Upper lobe of left lung (tissue), 6 donors: ENCODE results near the gene IRF2BPL. TPM values are rescaled to one million over a fixed set of nuclear protein-coding genes. Genes with fewer than 3 reads are reported as not detected.
A peak's percentile ranks its signal among the peaks of the same experiment; 100 is the strongest.

Experiments
- ATAC-seq, 2 donors: fragments of 200-7000 bp; cut with Tn5 transposase; one replicate each; pipeline ENCODE4 v1.9.1; 2022; ENCODE audit warnings: mild to moderate bottlenecking in 2 of 2, moderate library complexity in 2 of 2; ENCODE audit not compliant: low FRiP score in 2 of 2
- DNase-seq, 2 donors: peaks; one replicate each; pipeline ENCODE4 v3.0.0-alpha.2; 2019 to 2020
- H3K27ac ChIP-seq, 4 donors: fragments of 200-600 bp; sonication (generic); one replicate each; pipeline ENCODE4 v1.5.1; 2016 to 2019
- H3K27me3 ChIP-seq, 4 donors: fragments of 200-600 bp; sonication (generic); one replicate each; pipeline ENCODE4 v1.5.1; 2017 to 2019
- H3K36me3 ChIP-seq, 4 donors: fragments of 200-600 bp; sonication (generic); one replicate each; pipeline ENCODE4 v1.5.1; 2016 to 2019
- H3K4me1 ChIP-seq, 4 donors: fragments of 200-600 bp; sonication (generic); one replicate each; pipeline ENCODE4 v1.5.1; 2018 to 2019
- H3K4me3 ChIP-seq, 4 donors: fragments of 200-600 bp; sonication (generic); one replicate each; pipeline ENCODE4 v1.5.1; 2017 to 2019; ENCODE audit warnings: mild to moderate bottlenecking in 2 of 4, moderate library complexity in 1 of 4
- H3K9me3 ChIP-seq, 4 donors: fragments of 200-600 bp; sonication (generic); one replicate each; pipeline ENCODE4 v1.5.1; 2018 to 2019
- EP300 ChIP-seq, 4 donors: sonication (generic); formaldehyde crosslinking; IDR thresholded peaks; one replicate each; pipeline ENCODE4 v1.5.1; 2017; ENCODE audit warnings: antibody characterized with exemption in 4 of 4, control low read depth in 2 of 4
- POLR2A ChIP-seq, 4 donors: fragments of 450-650 bp; IDR thresholded peaks; one replicate each; pipeline ENCODE4 v1.5.1; 2016 to 2017; ENCODE audit warnings: antibody characterized with exemption in 4 of 4, mild to moderate bottlenecking in 2 of 4
- POLR2AphosphoS5 ChIP-seq, 2 donors: sonication (generic); formaldehyde crosslinking; IDR thresholded peaks; one replicate each; pipeline ENCODE4 v1.5.1; 2017; ENCODE audit warnings: antibody characterized with exemption in 2 of 2
- WGBS, 2 donors: methylation state at CpG; one replicate each; pipeline ENCODE4 v1.1.5; 2017 to 2018; 5-methylcytosine and 5-hydroxymethylcytosine counted together
- total RNA-seq, 6 donors: library from RNA; depleted of rRNA in 4 of 6; stranded (reverse); fragments of >200 nt in 4 of 6; gene quantifications; one replicate each; pipeline versions ENCODE4 v1.1.0 to v1.2.1, GENCODE V29; 2016 to 2021
- TF ChIP-seq, protein P1 (sequence below), 6 experiments: fragments of 450-650 bp in 4 of 6; fragments of 200-600 bp in 2 of 6; sonication (generic) in 2 of 6; IDR thresholded peaks; one replicate each; pipeline ENCODE4 v1.5.1; 2016 to 2019; ENCODE audit warnings: antibody characterized with exemption in 6 of 6
- donor health status: DM: no; HTN: no; CAD: no; lungs with moderate emphysema.
- donor health status: DM: no; HTN: yes; CAD: no; lungs with severe emphysema.

IRF2BPL gene
- total RNA-seq, 6 donors from 2014 or later = 44.0 to 111 (median 49.6) TPM

DNA sequence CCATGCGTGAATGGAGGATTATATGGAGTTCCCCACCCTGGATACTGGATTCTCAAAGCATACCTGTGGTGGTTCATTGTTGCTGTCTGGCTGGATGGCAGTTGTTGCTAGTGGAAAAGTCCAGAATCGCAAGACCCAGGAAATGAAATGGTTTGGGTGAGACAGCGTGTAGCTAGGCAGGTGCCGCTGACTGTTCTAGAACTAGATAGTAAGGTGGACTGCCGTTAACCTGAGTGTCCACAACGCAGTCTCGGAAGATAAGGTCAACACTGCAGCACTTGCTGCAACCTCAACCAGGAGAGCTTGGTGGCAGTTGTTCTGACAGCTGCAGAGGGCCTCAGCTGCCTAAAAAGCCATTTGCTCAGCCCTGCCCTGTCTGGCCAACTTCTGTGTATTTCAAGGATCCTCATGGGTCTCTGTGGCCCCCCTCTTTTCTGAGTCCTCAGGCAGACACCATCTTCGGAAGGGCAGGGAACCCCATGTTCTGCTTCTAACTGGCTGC, 15.5 kb upstream of the IRF2BPL start:
- Histone ChIP-seq H3K4me3 (no peak overlapping the region), H3K27ac (peak overlapping the region; percentile 93 to 100 (median 97)), H3K9me3 (no peaks in the 10 kb centered on the region), H3K27me3 (no peaks in the 10 kb centered on the region), H3K4me1 (peaks cover 77 to 84% (median 78%) of the 10 kb centered on the region in 4 donors), H3K36me3 (no peaks in the 10 kb centered on the region)
- TF ChIP-seq, protein P1, sequence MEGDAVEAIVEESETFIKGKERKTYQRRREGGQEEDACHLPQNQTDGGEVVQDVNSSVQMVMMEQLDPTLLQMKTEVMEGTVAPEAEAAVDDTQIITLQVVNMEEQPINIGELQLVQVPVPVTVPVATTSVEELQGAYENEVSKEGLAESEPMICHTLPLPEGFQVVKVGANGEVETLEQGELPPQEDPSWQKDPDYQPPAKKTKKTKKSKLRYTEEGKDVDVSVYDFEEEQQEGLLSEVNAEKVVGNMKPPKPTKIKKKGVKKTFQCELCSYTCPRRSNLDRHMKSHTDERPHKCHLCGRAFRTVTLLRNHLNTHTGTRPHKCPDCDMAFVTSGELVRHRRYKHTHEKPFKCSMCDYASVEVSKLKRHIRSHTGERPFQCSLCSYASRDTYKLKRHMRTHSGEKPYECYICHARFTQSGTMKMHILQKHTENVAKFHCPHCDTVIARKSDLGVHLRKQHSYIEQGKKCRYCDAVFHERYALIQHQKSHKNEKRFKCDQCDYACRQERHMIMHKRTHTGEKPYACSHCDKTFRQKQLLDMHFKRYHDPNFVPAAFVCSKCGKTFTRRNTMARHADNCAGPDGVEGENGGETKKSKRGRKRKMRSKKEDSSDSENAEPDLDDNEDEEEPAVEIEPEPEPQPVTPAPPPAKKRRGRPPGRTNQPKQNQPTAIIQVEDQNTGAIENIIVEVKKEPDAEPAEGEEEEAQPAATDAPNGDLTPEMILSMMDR (IDR thresholded peaks at IDR 0.05) = no peak
- no peak for TF ChIP-seq POLR2A (IDR thresholded peaks at IDR 0.05)
- no peak for TF ChIP-seq EP300 (IDR thresholded peaks at IDR 0.05)
- no peak for TF ChIP-seq POLR2AphosphoS5 (IDR thresholded peaks at IDR 0.05)
- 67 to 73% methylated on average over 8 of the region's 8 CpGs for WGBS, 2 donors
- DNase-seq = no peak
- no peak for ATAC-seq

DNA sequence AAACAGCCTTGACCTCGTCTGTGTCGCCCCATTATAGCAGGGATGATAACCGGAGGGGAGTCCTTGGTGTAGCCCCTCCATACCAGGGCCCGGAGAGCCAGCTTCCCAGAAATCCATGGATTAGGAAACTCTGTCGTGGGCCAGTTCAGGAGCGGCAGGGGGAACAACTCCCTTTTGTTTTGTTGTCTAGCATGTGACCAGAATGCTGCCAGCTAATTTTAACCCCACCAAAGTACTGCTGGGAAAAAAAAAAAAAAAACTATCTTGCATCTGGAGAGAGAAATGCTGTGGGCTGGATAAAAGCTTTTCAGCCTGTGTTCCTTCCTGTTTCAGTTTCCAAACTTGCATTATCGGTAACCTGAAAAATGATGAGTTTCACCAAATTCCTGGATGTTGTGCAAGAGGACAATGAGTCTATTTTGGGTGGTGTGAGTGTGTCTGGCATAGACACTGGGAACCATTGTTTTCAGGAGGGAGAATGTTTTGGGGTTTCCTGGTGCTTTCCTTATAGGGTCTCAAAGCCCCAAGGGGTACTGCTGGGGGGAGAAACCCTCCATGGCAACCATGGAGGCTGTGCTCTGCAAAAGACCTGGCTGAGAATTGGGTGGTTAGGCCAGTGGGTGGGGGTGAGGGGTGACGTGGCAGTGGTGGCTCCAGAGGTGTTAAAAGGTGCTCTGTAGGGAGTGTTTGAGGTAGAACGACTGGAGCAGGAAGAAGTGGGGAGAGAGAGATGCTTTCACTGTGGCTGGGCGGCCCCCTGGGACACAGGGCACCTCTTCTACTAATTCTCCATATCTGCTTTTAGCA, 14.9 kb upstream of the IRF2BPL start:
- Histone ChIP-seq H3K36me3 (no peaks in the 10 kb centered on the region), H3K27me3 (no peaks in the 10 kb centered on the region), H3K4me1 (peaks cover 83 to 90% (median 85%) of the 10 kb centered on the region in 4 donors), H3K4me3 (no peak overlapping the region), H3K9me3 (no peaks in the 10 kb centered on the region), H3K27ac (peak overlapping the region; percentile 93 to 100 (median 97))
- peak in 1 of 4 donors; percentile 15 for TF ChIP-seq POLR2A (IDR thresholded peaks at IDR 0.05)
- TF ChIP-seq, protein P1 (IDR thresholded peaks at IDR 0.05) = no peak
- peak; percentile 46 to 99 for TF ChIP-seq POLR2AphosphoS5 (IDR thresholded peaks at IDR 0.05)
- TF ChIP-seq EP300 (IDR thresholded peaks at IDR 0.05) = peak in 3 of 4 donors; percentile 54 to 90 (median 81)
- WGBS, 2 donors = 25 to 28% methylated on average over 6 to 10 of the region's 10 CpGs
- DNase-seq (no peak), ATAC-seq (peak in 1 of 2 donors; percentile 54)

DNA sequence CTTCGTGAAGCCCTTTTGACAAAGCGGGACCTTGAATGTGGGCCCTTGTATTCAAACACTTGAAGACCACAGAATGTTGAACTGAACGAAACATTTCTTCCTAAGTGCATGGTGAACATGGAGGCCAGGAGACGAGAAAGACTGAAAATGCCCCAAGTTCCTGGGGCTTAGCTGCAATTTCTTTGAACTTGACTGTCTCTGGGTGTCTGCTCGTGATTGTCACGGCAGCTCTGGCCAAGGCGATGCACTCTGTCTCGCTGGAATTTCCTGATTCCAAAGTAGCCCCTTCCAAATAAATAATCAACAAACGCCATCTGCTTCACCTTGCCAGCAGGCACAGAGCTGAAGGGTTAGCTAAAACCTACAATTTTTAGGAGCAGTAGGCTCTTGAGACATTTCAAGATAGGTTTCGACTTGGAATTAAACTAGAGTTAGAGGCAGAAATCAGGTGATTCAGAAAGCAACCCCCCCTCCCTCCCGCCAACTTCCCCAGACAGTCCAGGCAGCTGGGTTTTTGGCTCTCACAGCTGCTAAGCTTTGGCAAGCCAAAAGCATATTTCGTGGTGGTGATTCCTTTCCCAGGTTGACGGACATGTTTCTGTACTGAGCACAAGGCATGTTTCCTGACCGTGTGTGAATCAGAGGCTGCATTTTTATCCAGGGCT, 13.5 kb upstream of the IRF2BPL start:
- Histone ChIP-seq H3K4me1 (peaks cover 96 to 98% (median 96%) of the 10 kb centered on the region in 4 donors), H3K4me3 (no peak overlapping the region), H3K9me3 (no peaks in the 10 kb centered on the region), H3K27me3 (no peaks in the 10 kb centered on the region), H3K36me3 (no peaks in the 10 kb centered on the region), H3K27ac (peak overlapping the region; percentile 93 to 100 (median 97))
- TF ChIP-seq POLR2AphosphoS5 (IDR thresholded peaks at IDR 0.05) (peak; percentile 60 to 85), EP300 (IDR thresholded peaks at IDR 0.05) (peak in 2 of 4 donors; percentile 18 to 28)
- TF ChIP-seq, protein P1 (IDR thresholded peaks at IDR 0.05) = no peak
- ATAC-seq (peak in 1 of 2 donors; percentile 47), DNase-seq (peak in 1 of 2 donors; percentile 56)
- 18 to 26% methylated on average over 13 to 14 of the region's 14 CpGs for whole genome bisulfite sequencing, 2 donors

DNA sequence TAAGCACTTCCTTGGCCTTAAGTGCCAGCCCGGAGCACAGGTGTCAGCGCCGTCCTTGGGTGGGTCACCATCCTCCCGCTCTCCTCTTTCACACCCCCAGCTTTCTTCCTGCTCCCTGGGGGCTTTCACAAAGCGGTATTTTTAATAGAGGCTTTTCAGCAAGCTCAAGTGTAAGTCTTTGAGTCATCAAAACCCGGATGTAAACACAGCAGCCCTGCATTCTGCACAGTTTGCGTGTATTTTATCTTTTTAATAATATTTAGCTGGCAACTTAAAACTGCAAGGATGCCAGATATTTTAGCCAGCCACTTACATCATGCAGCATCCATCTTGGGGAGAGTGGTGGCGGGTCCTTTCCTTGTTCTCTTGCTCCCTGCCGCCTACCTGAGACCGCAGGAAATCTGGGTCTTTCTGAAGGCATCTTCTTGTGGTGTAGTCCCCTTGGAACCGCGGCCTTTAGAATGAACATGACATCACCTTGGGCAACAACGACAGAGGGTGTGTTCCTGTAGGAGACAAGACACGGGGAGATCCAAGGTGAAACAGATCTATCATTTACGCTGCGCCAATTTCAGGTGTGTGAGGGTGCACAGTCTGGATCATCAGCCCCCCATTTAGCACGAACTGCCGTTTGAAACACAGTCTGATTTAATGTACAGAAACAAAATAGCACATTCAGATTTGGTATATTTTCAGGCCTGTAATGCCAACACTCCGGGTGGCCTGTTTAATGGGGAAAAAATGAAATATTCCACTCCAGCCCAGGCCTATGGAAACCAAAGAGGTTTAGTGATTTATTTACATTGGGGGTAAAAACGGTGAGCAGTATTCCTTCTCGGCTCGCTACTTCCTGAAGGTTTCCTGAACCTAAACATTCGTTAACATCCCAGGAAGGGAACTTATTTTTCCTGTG, 12.5 kb upstream of the IRF2BPL start:
- peak; percentile 25 to 46 for ATAC-seq
- no peak for DNase-seq
- no peak for TF ChIP-seq POLR2AphosphoS5 (IDR thresholded peaks at IDR 0.05)
- TF ChIP-seq EP300 (IDR thresholded peaks at IDR 0.05) = no peak
- TF ChIP-seq POLR2A (IDR thresholded peaks at IDR 0.05) = no peak
- TF ChIP-seq, protein P1 (IDR thresholded peaks at IDR 0.05) = no peak
- H3K27ac ChIP-seq = peak overlapping the region; percentile 93 to 100 (median 97)
- no peaks in the 10 kb centered on the region for H3K27me3 ChIP-seq
- H3K36me3 ChIP-seq = no peaks in the 10 kb centered on the region
- no peaks in the 10 kb centered on the region for H3K9me3 ChIP-seq
- WGBS, 2 donors = 21 to 25% methylated on average over 19 to 23 of the region's 23 CpGs
- peak overlapping the region in 3 of 4 donors; percentile 2 to 41 (median 40) for H3K4me3 ChIP-seq
- H3K4me1 ChIP-seq = peaks cover 89 to 96% (median 93%) of the 10 kb centered on the region in 4 donors
